ENCODE data around the gene TCERG1. TPM values are rescaled to one million over a fixed set of nuclear protein-coding genes. Genes with fewer than 3 reads are reported as not detected.

The TCERG1 gene
- total RNA-seq, 1 experiment from 2014 or later: 83.5 TPM

DNA sequence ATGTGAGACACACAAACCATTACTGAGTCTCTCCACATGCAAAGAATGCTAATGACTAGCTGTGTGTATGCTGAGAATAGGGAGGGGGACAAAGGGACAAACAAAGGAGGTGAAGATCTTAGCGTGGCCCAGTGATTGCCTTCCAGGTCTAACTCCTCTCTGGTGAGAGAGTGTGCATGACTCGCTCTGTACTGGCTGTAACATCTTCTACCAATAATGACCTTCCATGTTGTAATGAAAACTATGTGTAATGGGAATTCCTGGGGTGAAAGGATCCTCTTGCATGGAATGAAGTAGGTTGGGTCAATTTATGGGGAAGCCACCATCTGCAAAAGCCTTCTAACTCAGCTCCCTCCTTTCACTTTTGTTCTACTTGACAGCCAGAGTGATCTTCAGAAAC lies 93.3 kb downstream of the TCERG1 start (continued):
- no peak for TF ChIP-seq REST (IDR thresholded peaks at IDR 0.05; ENCODE audit: low read depth)
- no peak for TF ChIP-seq POLR2A (IDR thresholded peaks at IDR 0.05; ENCODE audit: borderline replicate concordance, extremely low read depth, insufficient read depth, insufficient read length)
- no peak for TF ChIP-seq ZNF274 (IDR thresholded peaks at IDR 0.05; ENCODE audit: low read depth, low read length)
- TF ChIP-seq ATF3 (IDR thresholded peaks at IDR 0.05): no peak
- no peak for TF ChIP-seq YY1 (IDR thresholded peaks at IDR 0.05; ENCODE audit: extremely low read depth, insufficient replicate concordance, low read depth, low read length)
- TF ChIP-seq CEBPB (IDR thresholded peaks at IDR 0.05; ENCODE audit: low read depth): no peak
- no peak for TF ChIP-seq FOSL1 (IDR thresholded peaks at IDR 0.05; ENCODE audit: low read depth)
- no peak for TF ChIP-seq RAD21 (IDR thresholded peaks at IDR 0.05; ENCODE audit: low read depth)
- TF ChIP-seq, protein P1, sequence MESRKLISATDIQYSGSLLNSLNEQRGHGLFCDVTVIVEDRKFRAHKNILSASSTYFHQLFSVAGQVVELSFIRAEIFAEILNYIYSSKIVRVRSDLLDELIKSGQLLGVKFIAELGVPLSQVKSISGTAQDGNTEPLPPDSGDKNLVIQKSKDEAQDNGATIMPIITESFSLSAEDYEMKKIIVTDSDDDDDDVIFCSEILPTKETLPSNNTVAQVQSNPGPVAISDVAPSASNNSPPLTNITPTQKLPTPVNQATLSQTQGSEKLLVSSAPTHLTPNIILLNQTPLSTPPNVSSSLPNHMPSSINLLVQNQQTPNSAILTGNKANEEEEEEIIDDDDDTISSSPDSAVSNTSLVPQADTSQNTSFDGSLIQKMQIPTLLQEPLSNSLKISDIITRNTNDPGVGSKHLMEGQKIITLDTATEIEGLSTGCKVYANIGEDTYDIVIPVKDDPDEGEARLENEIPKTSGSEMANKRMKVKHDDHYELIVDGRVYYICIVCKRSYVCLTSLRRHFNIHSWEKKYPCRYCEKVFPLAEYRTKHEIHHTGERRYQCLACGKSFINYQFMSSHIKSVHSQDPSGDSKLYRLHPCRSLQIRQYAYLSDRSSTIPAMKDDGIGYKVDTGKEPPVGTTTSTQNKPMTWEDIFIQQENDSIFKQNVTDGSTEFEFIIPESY (IDR thresholded peaks at IDR 0.05; ENCODE audit: extremely low read depth, insufficient replicate concordance, low read length): no peak
- TF ChIP-seq TCF7L2 (IDR thresholded peaks at IDR 0.05; ENCODE audit: borderline replicate concordance, extremely low read depth, insufficient read depth, insufficient read length): no peak

Measured in HCT116 (cell line).